Esophagus muscularis mucosa (tissue), 4 donors: ENCODE data around the gene EPHB2. TPM values are rescaled to one million over a fixed set of nuclear protein-coding genes. Genes with fewer than 3 reads are reported as not detected.

Experiments
- DNase-seq: peaks from one replicate; pipeline ENCODE4 v3.0.0-alpha.2; 2017; ENCODE audit errors: extremely low spot score
- H3K27ac ChIP-seq, 4 donors: fragments of 200-600 bp; sonication (generic); replicated peaks in 1 of 4; 1 replicate in 3 of 4; 2 replicates in 1 of 4; pipeline ENCODE4 v1.5.1; 2016 to 2019; ENCODE audit warnings: mild to moderate bottlenecking in 1 of 4
- H3K27me3 ChIP-seq, 4 donors: fragments of 200-600 bp; sonication (generic); one replicate each; pipeline versions ENCODE4 v1.5.1 to v1.6.0; 2016 to 2019
- H3K36me3 ChIP-seq, 4 donors: fragments of 200-600 bp; sonication (generic); one replicate each; pipeline ENCODE4 v1.5.1; 2016 to 2019
- H3K4me1 ChIP-seq, 4 donors: fragments of 200-600 bp; sonication (generic); one replicate each; pipeline ENCODE4 v1.5.1; 2016 to 2019
- H3K4me3 ChIP-seq, 4 donors: fragments of 200-600 bp; sonication (generic); 1 replicate in 2 of 4; 2 replicates in 2 of 4; pipeline ENCODE4 v1.5.1; 2016 to 2019; ENCODE audit warnings: mild to moderate bottlenecking in 4 of 4, moderate library complexity in 1 of 4
- H3K9me3 ChIP-seq, 4 donors: fragments of 200-600 bp; sonication (generic); 1 replicate in 3 of 4; 2 replicates in 1 of 4; pipeline ENCODE4 v1.5.1; 2016 to 2019
- EP300 ChIP-seq: sonication (generic); formaldehyde crosslinking; IDR thresholded peaks from one replicate; pipeline ENCODE4 v1.6.1; 2017; ENCODE audit warnings: antibody characterized with exemption
- POLR2A ChIP-seq: fragments of 450-650 bp; IDR thresholded peaks from one replicate; pipeline ENCODE4 v1.6.1; 2017; ENCODE audit warnings: antibody characterized with exemption, moderate library complexity, mild to moderate bottlenecking, low read depth
- POLR2AphosphoS5 ChIP-seq, 2 donors: sonication (generic); formaldehyde crosslinking; IDR thresholded peaks; one replicate each; pipeline ENCODE4 v1.6.1; 2017; ENCODE audit warnings: antibody characterized with exemption in 2 of 2
- WGBS: methylation state at CpG from one replicate; pipeline ENCODE4 v1.1.5; 2018; 5-methylcytosine and 5-hydroxymethylcytosine counted together
- intact Hi-C: fragments of 100-400 bp; cut with DNase I; formaldehyde crosslinking; loops from one replicate; pipeline ENCODE4 v1.15.1; 2023
- total RNA-seq, 4 donors: library from RNA; depleted of rRNA; stranded (reverse); fragments of >200 nt; gene quantifications; one replicate each; pipeline versions ENCODE4 v1.1.0 to v1.2.1, GENCODE V29; 2016
- TF ChIP-seq, protein P1 (sequence below), 3 experiments: fragments of 200-600 bp in 2 of 3; fragments of 450-650 bp in 1 of 3; sonication (generic) in 2 of 3; IDR thresholded peaks; one replicate each; pipeline ENCODE4 v1.5.1; 2017 to 2019; ENCODE audit warnings: antibody characterized with exemption in 3 of 3, mild to moderate bottlenecking in 2 of 3, moderate library complexity in 1 of 3

The EPHB2 gene
- total RNA-seq, 4 donors from 2014 or later, result 1.5 to 3.3 (median 1.9) TPM

DNA sequence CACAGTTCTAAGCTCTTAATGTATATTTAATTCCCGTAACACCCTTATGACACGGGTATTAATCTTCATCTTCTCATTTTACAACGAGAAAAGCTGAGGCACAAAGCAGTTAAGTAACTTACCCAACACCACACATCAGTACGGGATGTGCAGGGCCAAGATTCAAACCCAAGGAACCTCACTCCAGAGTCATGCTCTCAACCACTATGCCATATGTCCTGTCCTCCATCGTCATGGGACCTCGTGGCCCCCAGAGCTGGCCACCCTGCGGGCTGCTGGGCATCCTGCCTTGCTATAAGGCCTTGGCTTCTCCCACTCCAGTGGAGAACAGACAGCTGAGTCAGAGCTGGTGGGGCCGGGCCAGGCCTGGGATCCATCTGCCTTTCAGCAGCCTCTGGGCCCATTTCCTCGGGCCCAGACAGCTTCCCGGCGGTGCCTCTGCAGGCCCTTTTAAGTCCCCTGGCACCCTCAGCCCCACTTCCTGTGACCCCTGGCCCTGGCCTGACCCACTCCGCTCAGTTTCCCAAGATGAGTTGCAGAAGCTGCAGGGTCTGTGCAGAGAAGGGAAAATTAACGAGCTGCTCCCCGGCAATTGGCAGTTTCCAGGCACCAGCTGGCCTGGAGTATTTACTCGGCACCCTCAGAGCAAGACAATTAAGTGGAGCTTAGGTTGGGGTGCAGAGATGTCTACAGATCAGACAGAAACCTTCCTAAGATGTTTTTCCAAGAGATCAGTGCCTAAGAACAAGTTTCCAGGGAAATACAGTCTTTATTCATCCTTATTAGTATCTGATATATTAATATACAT, 98.2 kb downstream of the EPHB2 start:
- peaks cover 0 to 16% (median 0%) of the 10 kb centered on the region in 4 donors for H3K27me3 ChIP-seq
- no peaks in the 10 kb centered on the region for H3K9me3 ChIP-seq
- H3K4me3 ChIP-seq, result no peak overlapping the region
- peaks cover 0 to 19% (median 18%) of the 10 kb centered on the region in 4 donors for H3K4me1 ChIP-seq
- H3K27ac ChIP-seq, result peak overlapping the region; percentile 15 to 62 (median 30)
- intact Hi-C loops, result no loop called here
- no peak for TF ChIP-seq POLR2A
- peak in 1 of 2 donors; percentile 9 for TF ChIP-seq POLR2AphosphoS5 (IDR thresholded peaks at IDR 0.05)
- DNase-seq, result no peak
- no peaks in the 10 kb centered on the region for H3K36me3 ChIP-seq
- WGBS, result 43% methylated on average over 15 of the region's 15 CpGs

DNA sequence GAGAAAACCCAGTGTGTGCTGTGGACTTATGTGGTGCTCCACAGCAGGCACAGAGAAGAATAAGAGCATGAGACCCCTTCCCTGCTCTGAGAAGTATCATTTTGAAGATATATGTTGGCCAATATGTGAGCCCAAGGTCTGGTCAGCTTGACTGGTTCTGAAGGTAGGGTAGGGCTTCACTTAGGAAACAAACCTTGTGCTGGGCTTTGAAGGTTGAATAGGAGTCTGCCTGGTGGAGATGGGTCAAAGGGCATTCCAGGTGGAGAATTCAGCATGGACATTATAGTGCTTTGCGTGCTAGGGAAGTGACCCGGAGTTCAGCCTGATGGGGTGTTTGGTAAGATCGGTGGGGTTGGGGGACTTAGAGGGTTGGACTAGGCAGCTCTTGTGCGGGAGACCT, 99.1 kb downstream of the EPHB2 start:
- Histone ChIP-seq H3K9me3 (no peaks in the 10 kb centered on the region), H3K36me3 (no peaks in the 10 kb centered on the region), H3K27ac (no peak overlapping the region), H3K4me3 (no peak overlapping the region), H3K4me1 (peaks cover 0 to 23% (median 18%) of the 10 kb centered on the region in 4 donors), H3K27me3 (peaks cover 0 to 16% (median 0%) of the 10 kb centered on the region in 4 donors)
- intact Hi-C loops, result no loop called here
- TF ChIP-seq, protein P1, sequence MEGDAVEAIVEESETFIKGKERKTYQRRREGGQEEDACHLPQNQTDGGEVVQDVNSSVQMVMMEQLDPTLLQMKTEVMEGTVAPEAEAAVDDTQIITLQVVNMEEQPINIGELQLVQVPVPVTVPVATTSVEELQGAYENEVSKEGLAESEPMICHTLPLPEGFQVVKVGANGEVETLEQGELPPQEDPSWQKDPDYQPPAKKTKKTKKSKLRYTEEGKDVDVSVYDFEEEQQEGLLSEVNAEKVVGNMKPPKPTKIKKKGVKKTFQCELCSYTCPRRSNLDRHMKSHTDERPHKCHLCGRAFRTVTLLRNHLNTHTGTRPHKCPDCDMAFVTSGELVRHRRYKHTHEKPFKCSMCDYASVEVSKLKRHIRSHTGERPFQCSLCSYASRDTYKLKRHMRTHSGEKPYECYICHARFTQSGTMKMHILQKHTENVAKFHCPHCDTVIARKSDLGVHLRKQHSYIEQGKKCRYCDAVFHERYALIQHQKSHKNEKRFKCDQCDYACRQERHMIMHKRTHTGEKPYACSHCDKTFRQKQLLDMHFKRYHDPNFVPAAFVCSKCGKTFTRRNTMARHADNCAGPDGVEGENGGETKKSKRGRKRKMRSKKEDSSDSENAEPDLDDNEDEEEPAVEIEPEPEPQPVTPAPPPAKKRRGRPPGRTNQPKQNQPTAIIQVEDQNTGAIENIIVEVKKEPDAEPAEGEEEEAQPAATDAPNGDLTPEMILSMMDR (IDR thresholded peaks at IDR 0.05), result no peak
- TF ChIP-seq POLR2AphosphoS5 (IDR thresholded peaks at IDR 0.05) (no peak), POLR2A (no peak), EP300 (no peak)
- WGBS, result 94% methylated on average over 4 of the region's 4 CpGs
- no peak for DNase-seq

DNA sequence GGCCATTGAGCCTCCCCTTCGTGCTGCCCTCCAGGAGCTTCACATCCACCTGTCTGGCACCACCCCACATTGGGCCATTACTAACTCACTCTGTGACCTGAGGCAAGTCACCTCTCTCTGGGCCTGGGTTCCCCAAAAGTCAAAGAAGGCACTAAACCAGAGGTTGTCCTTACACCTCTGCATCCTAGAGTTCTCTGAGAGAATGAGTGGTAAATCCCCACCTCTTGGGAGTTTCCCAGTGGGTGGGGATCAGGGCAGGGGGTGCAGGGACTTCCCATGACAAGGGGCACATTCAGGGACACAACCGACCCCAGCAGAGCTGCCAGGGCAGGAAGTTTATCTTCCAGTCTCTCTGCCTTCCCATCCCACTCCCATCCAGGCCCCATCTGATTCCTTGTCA, 99.7 kb downstream of the EPHB2 start:
- H3K4me1 ChIP-seq, result peaks cover 0 to 29% (median 21%) of the 10 kb centered on the region in 4 donors

GRCh38 chr1:22812092-22812880, 101.6 kb downstream of the EPHB2 start:
- peaks cover 0 to 6% (median 0%) of the 10 kb centered on the region in 4 donors for H3K27me3 ChIP-seq
- H3K27ac ChIP-seq, result no peak overlapping the region
- H3K4me1 ChIP-seq, result peaks cover 0 to 42% (median 27%) of the 10 kb centered on the region in 4 donors
- intact Hi-C loops, result no loop called here
- TF ChIP-seq EP300 (no peak), POLR2AphosphoS5 (IDR thresholded peaks at IDR 0.05) (no peak), POLR2A (no peak)
- TF ChIP-seq, protein P1 (IDR thresholded peaks at IDR 0.05), result no peak
- no peaks in the 10 kb centered on the region for H3K9me3 ChIP-seq
- no peak overlapping the region for H3K4me3 ChIP-seq
- WGBS, result 86% methylated on average over 18 of the region's 18 CpGs
- no peak for DNase-seq
- no peaks in the 10 kb centered on the region for H3K36me3 ChIP-seq

More for the DNA sequence above, 99.7 kb downstream of the EPHB2 start:
- intact Hi-C loops, result no loop called here
- TF ChIP-seq, protein P1 (IDR thresholded peaks at IDR 0.05), result no peak
- H3K27ac ChIP-seq, result no peak overlapping the region
- DNase-seq, result no peak
- H3K36me3 ChIP-seq, result no peaks in the 10 kb centered on the region
- H3K9me3 ChIP-seq, result no peaks in the 10 kb centered on the region
- peaks cover 0 to 12% (median 0%) of the 10 kb centered on the region in 4 donors for H3K27me3 ChIP-seq
- 81% methylated on average over 2 of the region's 2 CpGs for WGBS
- no peak overlapping the region for H3K4me3 ChIP-seq
